Measurements from ENCODE around the gene POU2F3.

Gene POU2F3

GRCh38 chr11:120211522-120212258 lies 28.2 kb upstream of the POU2F3 start:
- DNase-seq = no peak

GRCh38 chr11:120212259-120212878 lies 27.6 kb upstream of the POU2F3 start:
- DNase-seq = no peak

GRCh38 chr11:120212926-120213325 lies 27.0 kb upstream of the POU2F3 start:
- no peak for DNase-seq

GRCh38 chr11:120214581-120214980 lies 25.4 kb upstream of the POU2F3 start:
- no peak for DNase-seq

GRCh38 chr11:120215634-120216033 lies 24.3 kb upstream of the POU2F3 start:
- no peak for DNase-seq

GRCh38 chr11:120216426-120217102 lies 23.4 kb upstream of the POU2F3 start:
- no peak for DNase-seq

- DNase-seq = no peak
Measured at GRCh38 chr11:120217526-120217925, 22.4 kb upstream of the POU2F3 start.

GRCh38 chr11:120217941-120218694 lies 21.8 kb upstream of the POU2F3 start:
- no peak for DNase-seq

GRCh38 chr11:120218695-120219033 lies 21.3 kb upstream of the POU2F3 start:
- DNase-seq = no peak

GRCh38 chr11:120219232-120219937 lies 20.6 kb upstream of the POU2F3 start:
- no peak for DNase-seq

GRCh38 chr11:120219938-120220746 lies 19.8 kb upstream of the POU2F3 start:
- no peak for DNase-seq

GRCh38 chr11:120220747-120221037 lies 19.2 kb upstream of the POU2F3 start:
- DNase-seq = no peak

- no peak for DNase-seq
Measured at GRCh38 chr11:120221115-120221752, 18.7 kb upstream of the POU2F3 start.

- no peak for DNase-seq
Measured at GRCh38 chr11:120222916-120223315, 17.0 kb upstream of the POU2F3 start.

GRCh38 chr11:120223793-120224192 lies 16.1 kb upstream of the POU2F3 start:
- DNase-seq = no peak

- DNase-seq = no peak
Measured at GRCh38 chr11:120224361-120224760, 15.6 kb upstream of the POU2F3 start.

GRCh38 chr11:120224972-120225909 lies 14.7 kb upstream of the POU2F3 start:
- DNase-seq = no peak

- DNase-seq = no peak
Measured at GRCh38 chr11:120226242-120226641, 13.7 kb upstream of the POU2F3 start.

- DNase-seq = no peak
Measured at GRCh38 chr11:120226714-120227113, 13.2 kb upstream of the POU2F3 start.

- no peak for DNase-seq
Measured at GRCh38 chr11:120227228-120227852, 12.6 kb upstream of the POU2F3 start.
